GM23248 (cell line): ENCODE measurements around the gene ZNF385D. TPM values are rescaled to one million over a fixed set of nuclear protein-coding genes. Genes with fewer than 3 reads are reported as not detected.

Experiments used
- DNase-seq: peaks from one replicate; pipeline ENCODE4 v3.0.0-alpha.2; 2015
- H2AFZ ChIP-seq: fragments of 200-600 bp; sonication (generic); 2 replicates; pipeline ENCODE4 v1.6.1; 2016; ENCODE audit warnings: antibody characterized with exemption
- H3F3A ChIP-seq: fragments of 200-600 bp; sonication (generic); 2 replicates; pipeline ENCODE4 v1.6.1; 2016; ENCODE audit warnings: mild to moderate bottlenecking, antibody characterized with exemption, mixed run types; ENCODE audit not compliant: insufficient read depth
- H3K27ac ChIP-seq: fragments of 200-600 bp; sonication (generic); 2 replicates; pipeline ENCODE4 v1.5.1; 2016; ENCODE audit warnings: mild to moderate bottlenecking
- H3K27me3 ChIP-seq: fragments of 200-600 bp; sonication (generic); replicated peaks from 2 replicates; pipeline ENCODE4 v1.6.1; 2016; ENCODE audit warnings: mild to moderate bottlenecking; ENCODE audit not compliant: insufficient read depth
- H3K36me3 ChIP-seq: fragments of 200-600 bp; sonication (generic); 2 replicates; pipeline ENCODE4 v1.6.1; 2016; ENCODE audit warnings: low read depth, mild to moderate bottlenecking
- H3K4me1 ChIP-seq: fragments of 200-600 bp; sonication (generic); 2 replicates; pipeline ENCODE4 v1.6.1; 2016; ENCODE audit warnings: mild to moderate bottlenecking; ENCODE audit not compliant: insufficient read depth
- H3K4me2 ChIP-seq: fragments of 200-600 bp; sonication (generic); one replicate; pipeline ENCODE4 v1.6.1; 2016; ENCODE audit warnings: mild to moderate bottlenecking; ENCODE audit not compliant: unreplicated experiment
- H3K4me3 ChIP-seq: fragments of 200-600 bp; sonication (generic); 2 replicates; pipeline ENCODE4 v1.5.1; 2016; ENCODE audit warnings: mild to moderate bottlenecking
- H3K79me2 ChIP-seq: fragments of 200-600 bp; sonication (generic); 2 replicates; pipeline ENCODE4 v1.6.1; 2016; ENCODE audit warnings: mild to moderate bottlenecking; ENCODE audit not compliant: insufficient read depth
- H3K9ac ChIP-seq: fragments of 200-600 bp; sonication (generic); 2 replicates; pipeline ENCODE4 v1.6.1; 2016; ENCODE audit warnings: mild to moderate bottlenecking
- H3K9me2 ChIP-seq: fragments of 200-600 bp; sonication (generic); 2 replicates; pipeline ENCODE4 v1.6.1; 2016; ENCODE audit warnings: mixed run types, mild to moderate bottlenecking, moderate library complexity; ENCODE audit not compliant: insufficient read depth
- H3K9me3 ChIP-seq: fragments of 200-600 bp; sonication (generic); one replicate; pipeline ENCODE4 v1.6.1; 2017; ENCODE audit warnings: low read depth
- H4K20me1 ChIP-seq: fragments of 200-600 bp; sonication (generic); 2 replicates; pipeline ENCODE4 v1.6.0; 2016; ENCODE audit not compliant: insufficient read depth
- EZH2 ChIP-seq: fragments of 200-600 bp; sonication (generic); IDR thresholded peaks from 2 replicates; pipeline ENCODE4 v1.6.1; 2018; ENCODE audit warnings: antibody characterized with exemption, mild to moderate bottlenecking; ENCODE audit not compliant: insufficient read depth, poor library complexity, severe bottlenecking
- EZH2phosphoT487 ChIP-seq: fragments of 200-600 bp; sonication (generic); IDR thresholded peaks from 2 replicates; pipeline ENCODE4 v1.6.1; 2018; ENCODE audit warnings: antibody characterized with exemption, moderate library complexity, mild to moderate bottlenecking, low read depth; ENCODE audit not compliant: insufficient read depth
- WGBS, 2 experiments: methylation state at CpG; one replicate each; pipeline ENCODE4 v1.1.6; 2015 to 2017; ENCODE audit warnings: low lambda C conversion rate in 2 of 2, low coverage in 1 of 2; ENCODE audit errors: missing lambda C conversion rate in 2 of 2; 5-methylcytosine and 5-hydroxymethylcytosine counted together
- in situ Hi-C: fragments of 300-500 bp; cut with MboI; formaldehyde crosslinking; loops from 2 replicates; pipeline ENCODE4 v1.15.0; 2020
- polyA plus RNA-seq: library from polyadenylated mRNA; unstranded; fragments of >200 nt; fragmentation: Nextera tagmentation; extraction: Ambion mirVana; gene quantifications from 2 replicates; pipeline ENCODE4 v1.2.1, GENCODE V29; 2016
- total RNA-seq: library from RNA; depleted of rRNA; stranded (reverse); fragments of >200 nt; shearing (Covaris generic); gene quantifications from 2 replicates; pipeline ENCODE4 v1.2.3, GENCODE V29; 2014

ZNF385D gene
- total and polyA plus RNA-seq, 2 experiments from 2014 or later, result 0.97 to 13.8 TPM

GRCh38 chr3:21463319-21463718 is 287.7 kb downstream of the ZNF385D start:
- Histone ChIP-seq H3K27ac (no peak overlapping the region), H3K79me2 (no peaks in the 10 kb centered on the region)

GRCh38 chr3:21462141-21462540 is 288.9 kb downstream of the ZNF385D start:
- Histone ChIP-seq H4K20me1 (no peaks in the 10 kb centered on the region), H3K9me2 (no peaks in the 10 kb centered on the region), H3K4me1 (peaks cover 21% of the 10 kb centered on the region), H3K9ac (no peak overlapping the region), H3K36me3 (no peaks in the 10 kb centered on the region), H2AFZ (no peak overlapping the region), H3F3A (0 out of 2 replicates have a peak, but pooled peaks cover 6% of the 10 kb centered on the region), H3K4me2 (peak overlapping the region; percentile 5), H3K79me2 (no peaks in the 10 kb centered on the region), H3K27me3 (no peaks in the 10 kb centered on the region), H3K9me3 (no peaks in the 10 kb centered on the region), H3K27ac (no peak overlapping the region), H3K4me3 (no peak overlapping the region)
- no peak for TF ChIP-seq EZH2phosphoT487
- TF ChIP-seq EZH2, result no peak
- in situ Hi-C loops, result no loop called here
- peak; percentile 61 for DNase-seq

More at GRCh38 chr3:21463319-21463718, 287.7 kb downstream of the ZNF385D start:
- H3K9ac ChIP-seq, result no peak overlapping the region
- H3K9me3 ChIP-seq, result no peaks in the 10 kb centered on the region
- no peaks in the 10 kb centered on the region for H3K27me3 ChIP-seq
- 96 to 97% methylated on average over 4 of the region's 4 CpGs for WGBS, 2 experiments
- no peaks in the 10 kb centered on the region for H4K20me1 ChIP-seq
- H3K9me2 ChIP-seq, result no peaks in the 10 kb centered on the region
- no peak for DNase-seq
- H3K4me2 ChIP-seq, result no peak overlapping the region
- 0 out of 2 replicates have a peak, but pooled peaks cover 6% of the 10 kb centered on the region for H3F3A ChIP-seq
- peaks cover 21% of the 10 kb centered on the region for H3K4me1 ChIP-seq
- no peak overlapping the region for H3K4me3 ChIP-seq
- in situ Hi-C loops, result no loop called here
- no peak for TF ChIP-seq EZH2phosphoT487
- TF ChIP-seq EZH2, result no peak
- no peak overlapping the region for H2AFZ ChIP-seq
- no peaks in the 10 kb centered on the region for H3K36me3 ChIP-seq

GRCh38 chr3:21457084-21457483 is 293.9 kb downstream of the ZNF385D start:
- Histone ChIP-seq H3K4me1 (peaks cover 6% of the 10 kb centered on the region), H4K20me1 (no peaks in the 10 kb centered on the region), H2AFZ (no peak overlapping the region), H3K27me3 (no peaks in the 10 kb centered on the region), H3K9me3 (no peaks in the 10 kb centered on the region), H3K27ac (no peak overlapping the region), H3K9ac (no peak overlapping the region), H3K36me3 (no peaks in the 10 kb centered on the region), H3K9me2 (no peaks in the 10 kb centered on the region), H3K4me2 (no peak overlapping the region), H3F3A (no peaks in the 10 kb centered on the region), H3K79me2 (no peaks in the 10 kb centered on the region), H3K4me3 (no peak overlapping the region)
- 80 to 81% methylated on average over 5 of the region's 5 CpGs for WGBS, 2 experiments
- in situ Hi-C loops, result no loop called here
- TF ChIP-seq EZH2 (no peak), EZH2phosphoT487 (no peak)
- no peak for DNase-seq

GRCh38 chr3:21449738-21450137 is 301.3 kb downstream of the ZNF385D start:
- no peak overlapping the region for H3K9ac ChIP-seq
- H3K27ac ChIP-seq, result no peak overlapping the region
- TF ChIP-seq EZH2phosphoT487, result no peak
- TF ChIP-seq EZH2, result no peak
- H3K9me2 ChIP-seq, result no peaks in the 10 kb centered on the region
- no peak overlapping the region for H2AFZ ChIP-seq
- H3K4me2 ChIP-seq, result no peak overlapping the region
- no peak for DNase-seq
- H3K27me3 ChIP-seq, result no peaks in the 10 kb centered on the region
- H3F3A ChIP-seq, result peaks cover 18% of the 10 kb centered on the region
- no peaks in the 10 kb centered on the region for H3K9me3 ChIP-seq
- H4K20me1 ChIP-seq, result no peaks in the 10 kb centered on the region
- in situ Hi-C loops, result no loop called here
- 81 to 84% methylated on average over 2 of the region's 2 CpGs for WGBS, 2 experiments
- H3K4me1 ChIP-seq, result peaks cover 22% of the 10 kb centered on the region
- no peaks in the 10 kb centered on the region for H3K36me3 ChIP-seq
- no peak overlapping the region for H3K4me3 ChIP-seq
- H3K79me2 ChIP-seq, result no peaks in the 10 kb centered on the region

GRCh38 chr3:21447476-21448151 is 303.4 kb downstream of the ZNF385D start:
- H3K4me3 ChIP-seq, result peak overlapping the region; percentile 45
- in situ Hi-C loops, result no loop called here
- TF ChIP-seq EZH2phosphoT487, result no peak
- no peak for TF ChIP-seq EZH2
- 8 to 11% methylated on average over 4 of the region's 4 CpGs for WGBS, 2 experiments
- H3K4me2 ChIP-seq, result peak overlapping the region; percentile 71
- H3K27me3 ChIP-seq, result no peaks in the 10 kb centered on the region
- H4K20me1 ChIP-seq, result no peaks in the 10 kb centered on the region
- H3K27ac ChIP-seq, result peak overlapping the region; percentile 36
- H3K79me2 ChIP-seq, result no peaks in the 10 kb centered on the region
- peak; percentile 50 for DNase-seq
- peaks cover 22% of the 10 kb centered on the region for H3K4me1 ChIP-seq
- peak overlapping the region; percentile 41 for H2AFZ ChIP-seq
- peak overlapping the region; percentile 18 for H3K9ac ChIP-seq
- H3K36me3 ChIP-seq, result no peaks in the 10 kb centered on the region
- H3F3A ChIP-seq, result peaks cover 18% of the 10 kb centered on the region
- H3K9me2 ChIP-seq, result no peaks in the 10 kb centered on the region
- H3K9me3 ChIP-seq, result no peaks in the 10 kb centered on the region
